HG02642 (cell line): ENCODE measurements around the gene PDLIM4.

ENCODE experiments used
- ATAC-seq: cut with Tn5 transposase; IDR thresholded peaks from one replicate; pipeline ENCODE4 v1.9.1; 2021; ENCODE audit warnings: mild to moderate bottlenecking; ENCODE audit not compliant: unreplicated experiment, poor library complexity

PDLIM4 gene

DNA sequence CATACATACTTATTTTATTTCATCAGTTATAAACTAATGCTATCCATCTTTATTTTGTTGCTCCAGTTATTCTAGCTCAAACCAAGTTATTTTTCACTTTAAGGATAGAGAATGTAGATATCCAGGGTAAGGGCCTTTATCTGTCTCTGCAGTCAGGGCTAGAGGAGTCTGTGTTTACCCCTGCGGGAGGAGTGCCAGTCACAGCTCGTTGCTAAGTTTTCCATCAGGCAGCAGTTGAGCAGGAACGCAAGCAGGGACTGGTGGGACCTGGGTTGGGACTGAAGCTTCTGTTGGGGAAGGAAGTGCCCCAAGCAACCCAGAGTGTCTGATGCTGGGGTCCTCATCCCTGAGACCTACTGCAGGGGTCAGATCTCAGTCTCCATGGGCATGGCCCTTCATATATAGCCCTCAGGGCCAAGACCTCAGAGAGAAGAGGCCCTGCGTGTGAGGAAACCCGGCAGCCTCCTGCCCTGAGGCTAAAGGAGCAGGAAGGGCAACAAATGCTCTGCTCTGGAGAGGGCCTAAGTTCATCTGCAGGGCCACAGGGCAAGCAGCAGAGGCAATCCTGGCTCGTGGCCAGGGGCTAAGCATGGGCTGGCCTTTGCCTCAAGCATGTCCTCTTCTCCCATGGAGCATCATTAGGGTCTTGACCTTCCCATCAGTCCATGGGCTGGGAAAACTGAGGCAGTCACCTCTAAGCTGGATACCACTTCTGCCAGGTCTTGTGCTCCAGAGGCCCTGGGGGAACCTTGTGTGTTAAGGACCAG is 43.3 kb downstream of the PDLIM4 start:
- no peak for ATAC-seq

DNA sequence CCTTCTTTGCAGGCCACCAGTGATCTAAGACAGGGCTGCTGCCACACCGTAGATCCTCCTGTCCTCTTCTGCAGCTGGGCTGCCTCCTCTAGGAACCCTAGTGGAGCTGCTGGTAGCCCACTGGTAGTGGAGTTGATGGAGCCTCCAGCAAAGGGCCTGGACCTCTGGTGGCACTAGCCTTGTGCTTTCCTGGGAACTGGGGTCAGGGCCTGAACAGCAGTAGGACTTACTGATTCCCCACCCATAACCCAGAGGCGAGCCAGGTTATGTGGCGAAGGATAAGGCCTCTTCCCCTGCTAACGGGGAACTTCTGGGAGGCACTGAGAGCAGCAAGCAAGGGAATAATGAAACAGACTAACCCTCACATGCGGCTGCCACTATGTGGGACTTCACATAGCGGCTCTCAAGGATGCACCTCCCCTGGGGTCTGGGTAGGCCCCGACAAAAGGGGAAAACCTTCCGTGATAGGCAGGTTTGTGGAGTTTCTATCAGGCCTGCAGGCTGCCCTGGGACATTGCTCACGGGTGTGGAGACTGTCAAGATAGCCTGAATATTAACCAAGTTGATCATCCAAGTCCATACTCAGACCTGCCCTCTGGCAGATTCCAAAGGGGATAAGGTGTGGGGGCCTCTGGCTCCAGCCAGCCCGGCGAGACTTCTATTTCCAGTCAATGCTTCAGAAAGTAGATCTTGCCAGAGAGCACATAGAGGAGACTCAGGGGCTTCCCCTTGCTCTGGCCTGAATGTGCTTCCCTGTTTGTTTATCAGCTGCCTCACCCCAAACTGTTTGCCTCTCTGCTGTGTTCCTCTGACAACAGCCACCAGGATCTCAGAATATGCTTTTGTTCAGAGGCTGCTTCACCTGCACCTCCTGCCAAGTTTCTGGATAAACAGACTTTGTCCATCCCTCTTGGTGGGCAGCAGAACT is 44.1 kb downstream of the PDLIM4 start:
- ATAC-seq, result no peak

DNA sequence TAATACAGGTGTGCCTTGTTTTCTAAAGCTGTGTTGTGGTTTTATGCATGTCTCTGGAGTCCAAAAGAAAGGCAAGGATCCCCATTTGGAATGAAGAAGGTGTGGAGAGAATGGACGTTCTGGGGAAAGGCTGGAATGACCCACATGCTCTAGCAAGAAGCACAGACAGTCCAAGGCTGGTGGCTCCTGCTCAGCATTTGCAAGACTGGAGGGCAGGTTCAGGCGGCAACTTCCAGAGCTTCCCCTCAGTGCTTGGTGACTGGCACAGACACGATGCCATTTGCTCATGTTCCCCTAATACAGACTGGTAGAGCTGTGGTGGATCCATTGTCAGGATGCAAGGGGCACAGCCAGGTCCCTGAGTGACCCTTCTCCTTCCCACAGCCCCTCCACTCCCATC is 44.9 kb downstream of the PDLIM4 start:
- no peak for ATAC-seq

DNA sequence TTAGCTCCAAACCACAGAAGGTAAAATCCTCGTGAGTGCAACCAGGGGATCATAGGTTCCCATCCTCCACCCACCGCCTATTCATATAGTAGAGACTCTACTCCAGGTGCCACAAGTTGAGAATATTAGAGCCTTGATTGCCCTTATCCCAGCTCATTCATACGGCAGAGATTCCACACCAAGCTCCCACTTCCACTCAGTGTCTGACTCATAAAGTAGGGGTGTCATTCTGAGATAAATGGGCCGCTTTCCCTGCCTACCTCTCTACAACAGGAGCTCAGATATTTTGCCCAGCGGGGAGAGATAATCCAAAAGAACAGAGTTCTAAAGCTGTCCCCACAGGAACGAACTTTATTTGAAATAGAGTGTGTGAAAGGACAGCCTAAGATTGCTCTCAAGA is 46.1 kb downstream of the PDLIM4 start:
- no peak for ATAC-seq

DNA sequence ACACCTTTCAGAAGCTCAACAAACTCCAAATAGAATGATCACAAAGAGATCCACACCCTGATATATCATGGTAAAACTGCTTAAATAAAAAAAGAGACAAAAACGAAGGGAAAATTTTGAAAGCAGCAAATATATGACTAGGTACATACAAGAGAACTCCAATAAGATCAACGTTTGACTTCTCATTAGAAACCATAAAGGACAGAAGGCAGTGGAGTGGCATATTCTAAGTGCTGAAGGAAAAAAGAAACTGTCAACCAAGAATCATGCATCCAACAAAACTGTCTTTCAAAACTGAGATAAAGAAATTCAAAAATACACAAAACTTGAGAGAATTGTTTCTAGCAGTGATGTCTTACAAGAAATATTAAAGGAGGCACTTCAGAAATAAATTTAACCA is 47.9 kb downstream of the PDLIM4 start:
- ATAC-seq, result no peak

DNA sequence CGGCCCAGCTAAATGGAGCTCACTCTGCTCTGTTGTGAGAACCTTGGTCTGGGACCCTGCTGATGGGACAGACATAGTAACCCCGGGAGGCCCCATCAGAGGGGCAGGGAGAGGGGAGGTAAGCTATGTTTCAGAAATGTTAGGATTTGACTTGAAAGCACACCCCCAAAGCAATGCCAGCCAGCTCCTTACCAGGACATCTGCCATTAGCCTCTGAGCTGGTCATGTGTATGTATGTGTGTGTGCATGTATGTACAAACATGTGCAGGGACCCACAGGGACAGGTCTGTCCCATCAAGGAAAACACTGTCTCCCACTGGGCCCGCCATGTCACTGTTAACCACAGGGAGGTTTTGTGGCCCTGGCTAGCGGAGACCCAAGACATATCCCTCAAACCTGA is 51.2 kb downstream of the PDLIM4 start:
- ATAC-seq, result no peak

DNA sequence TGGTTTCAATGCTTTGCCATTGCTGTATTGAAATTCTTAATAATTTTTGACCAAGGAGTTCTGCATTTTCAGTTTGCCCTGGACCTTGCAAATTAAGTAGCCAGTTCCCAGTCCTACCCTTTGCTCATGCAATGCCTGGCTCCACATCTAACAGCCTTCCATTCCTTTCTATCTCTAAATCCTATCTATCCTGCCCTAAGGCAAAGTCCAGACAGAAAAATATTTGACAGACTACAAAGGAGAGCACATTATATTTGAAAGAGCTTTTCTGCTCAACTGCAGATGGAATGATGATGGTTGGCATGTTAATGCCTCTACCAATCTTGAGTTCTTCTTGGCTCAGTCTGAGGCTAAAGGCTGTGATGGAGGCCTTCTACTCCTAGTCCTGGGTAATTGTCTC is 52.2 kb downstream of the PDLIM4 start:
- ATAC-seq, result no peak

DNA sequence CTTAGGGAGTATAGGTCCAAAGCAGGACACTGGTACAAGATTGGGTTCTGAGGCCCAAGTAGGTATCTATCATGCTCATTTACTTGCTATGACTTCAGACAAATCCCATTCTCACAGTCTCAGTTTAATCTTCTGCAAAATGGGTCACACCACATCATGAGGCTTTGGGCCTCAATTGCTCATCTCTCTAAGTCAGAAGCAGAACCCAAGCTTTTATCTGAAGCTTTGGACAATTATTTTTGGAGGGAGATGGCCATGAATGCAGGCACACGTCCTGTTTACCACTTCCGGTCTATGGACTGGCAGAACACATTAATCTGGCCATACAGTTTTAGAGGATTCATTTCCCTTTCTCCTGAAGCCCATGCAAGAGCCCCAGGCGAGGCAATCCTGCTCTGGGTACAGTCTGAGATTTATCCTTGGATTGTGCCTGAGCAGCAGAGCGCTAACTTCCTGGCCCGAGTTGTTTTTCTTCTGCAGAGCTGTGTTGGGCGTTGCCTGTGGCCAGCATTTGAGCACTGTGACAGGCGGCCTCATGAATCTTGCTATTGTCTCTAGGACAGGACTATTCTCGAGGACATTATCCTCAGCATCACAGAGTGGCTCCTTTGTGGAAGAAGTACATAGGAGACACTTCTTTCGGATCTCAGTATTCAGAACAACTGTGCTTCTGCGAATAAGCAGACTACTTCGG is 52.8 kb downstream of the PDLIM4 start:
- no peak for ATAC-seq

DNA sequence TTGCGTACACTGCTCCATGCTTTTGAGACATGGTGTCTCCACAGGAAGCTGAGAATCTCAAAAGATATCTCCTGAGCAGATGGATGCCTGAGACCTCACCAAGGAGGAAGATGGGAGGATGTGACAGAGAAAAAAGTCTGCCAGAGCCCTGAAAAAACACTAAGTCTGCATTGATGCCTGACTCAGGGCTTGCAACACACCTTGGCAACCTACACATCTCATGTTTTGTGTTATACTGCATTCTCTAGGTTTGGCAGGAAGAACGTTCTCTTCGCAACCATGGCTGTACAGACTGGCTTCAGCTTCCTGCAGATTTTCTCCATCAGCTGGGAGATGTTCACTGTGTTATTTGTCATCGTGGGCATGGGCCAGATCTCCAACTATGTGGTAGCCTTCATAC is 55.9 kb downstream of the PDLIM4 start:
- no peak for ATAC-seq

DNA sequence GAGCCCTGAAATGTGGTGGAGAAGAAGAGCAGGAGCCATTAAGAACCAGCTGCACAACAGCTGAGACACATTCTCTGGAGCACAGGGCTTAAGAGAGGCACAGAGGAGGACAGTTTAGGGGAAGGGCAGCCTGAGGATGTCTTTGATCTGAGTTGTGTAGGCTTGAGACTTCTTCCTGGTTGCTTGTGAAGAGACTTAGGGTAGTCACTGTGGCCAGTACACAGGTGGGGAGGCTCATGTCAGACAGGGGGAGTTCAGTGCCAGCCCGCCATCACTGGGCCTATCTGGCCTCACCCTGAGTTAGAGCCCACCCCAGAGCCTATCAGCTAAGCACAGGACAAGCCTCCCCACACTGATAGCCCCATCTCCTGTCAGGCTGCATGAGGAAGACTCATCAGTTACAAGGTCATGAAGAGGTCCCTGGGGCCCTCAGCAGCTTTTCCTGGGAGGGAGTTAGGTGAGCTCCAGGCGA is 56.5 kb downstream of the PDLIM4 start:
- no peak for ATAC-seq

DNA sequence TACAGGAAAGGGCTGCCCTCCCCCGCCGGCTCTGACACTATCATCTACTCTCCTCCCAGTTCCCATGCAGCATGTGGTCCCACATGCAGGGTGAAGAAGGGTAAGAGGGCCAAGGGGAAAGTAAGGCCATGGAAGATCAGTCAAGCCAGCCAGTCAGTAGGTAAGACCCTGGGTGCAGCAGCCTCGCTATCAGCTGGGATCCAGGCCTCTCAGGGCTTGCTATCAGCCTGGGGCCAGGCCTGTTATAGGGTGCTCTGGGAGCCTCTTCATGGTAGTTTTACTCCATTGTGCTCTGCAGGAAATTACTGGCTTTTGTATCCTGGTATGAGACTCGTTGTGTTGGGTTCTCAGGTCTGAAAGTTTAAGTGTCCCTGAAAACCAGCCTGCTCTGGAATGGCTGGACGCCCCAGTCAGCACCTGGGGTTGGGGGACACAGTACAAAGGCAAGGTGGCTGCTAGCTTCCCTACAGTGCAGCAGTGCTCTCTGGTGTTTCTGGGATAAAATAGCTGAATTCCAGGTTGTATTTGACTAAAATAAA is 58.1 kb downstream of the PDLIM4 start:
- no peak for ATAC-seq

DNA sequence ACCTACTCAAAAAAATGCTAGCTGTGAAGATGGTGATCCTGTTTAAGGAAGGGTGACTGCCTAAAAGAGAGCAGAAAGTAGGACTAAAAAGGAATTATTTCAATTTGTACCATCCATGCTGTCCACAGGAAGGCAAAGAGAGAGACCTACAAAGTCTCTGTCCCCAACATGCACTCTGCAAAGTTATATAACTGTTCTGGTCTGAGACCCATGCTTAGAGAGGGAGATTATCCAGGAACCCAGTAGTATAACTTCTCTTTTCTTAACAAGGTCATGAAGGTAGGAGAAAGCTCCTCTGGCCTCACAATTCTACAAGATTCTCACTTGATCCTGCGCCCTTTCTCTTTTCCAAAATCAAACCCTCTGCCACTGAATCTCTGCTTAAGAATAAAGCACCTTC is 62.5 kb downstream of the PDLIM4 start:
- no peak for ATAC-seq

DNA sequence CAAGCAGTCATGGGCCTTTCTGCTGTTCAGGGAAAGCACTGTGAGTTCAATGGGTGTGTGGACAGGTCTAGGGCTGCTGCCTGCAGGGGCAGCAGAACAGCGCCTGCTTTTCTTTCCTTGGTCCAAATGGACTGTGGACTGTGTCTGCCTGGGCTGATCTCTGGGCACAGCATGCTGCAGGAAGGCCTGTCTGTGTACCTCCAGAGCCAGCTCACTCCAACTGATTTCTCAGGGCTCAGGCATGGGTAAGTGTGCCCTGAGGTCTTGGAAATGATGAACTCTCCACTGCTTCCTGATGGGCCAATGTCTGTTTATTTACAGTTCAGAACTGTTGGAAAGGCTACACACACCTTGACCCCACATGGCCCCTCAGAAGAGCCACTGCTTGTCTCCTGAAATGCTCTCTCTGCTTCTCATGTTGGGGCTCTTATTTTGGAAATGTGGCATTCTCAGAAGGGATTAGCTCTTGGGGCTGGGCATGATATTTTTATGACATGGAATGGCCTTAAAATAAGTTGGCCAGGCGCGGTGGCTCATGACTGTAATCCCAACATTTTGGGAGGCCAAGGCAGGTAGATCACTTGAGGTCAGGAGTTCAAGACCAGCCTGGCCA is 63.7 kb downstream of the PDLIM4 start:
- no peak for ATAC-seq

DNA sequence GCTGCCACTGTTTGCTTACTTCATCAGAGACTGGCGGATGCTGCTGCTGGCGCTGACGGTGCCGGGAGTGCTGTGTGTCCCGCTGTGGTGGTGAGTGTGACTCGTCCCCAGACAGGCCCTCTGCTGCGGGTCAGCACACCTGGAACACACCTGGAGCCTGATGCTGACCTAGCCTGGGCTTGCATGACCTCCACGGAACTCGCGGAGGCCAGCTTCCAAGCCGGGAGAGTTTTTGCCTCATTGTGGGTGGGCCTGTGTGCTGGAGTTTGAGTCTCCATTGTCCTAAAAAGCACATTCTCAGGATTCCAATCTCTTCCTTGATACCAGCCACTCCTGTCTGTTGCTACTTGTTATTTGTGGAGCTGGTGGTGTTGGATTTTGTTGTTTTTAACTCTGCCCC is 64.8 kb downstream of the PDLIM4 start:
- no peak for ATAC-seq
